T-helper 2 cell treated with Interferon-gamma antibody and Interleukin-4, amounts not matched to agents 5 μg/mL and 100 μg/mL, for 36 hours (primary cell): ENCODE measurements around the gene ATOH8.

Experiments used
- DNase-seq: peaks from one replicate; pipeline ENCODE4 v3.0.0; 2021; ENCODE audit warnings: low spot score
- H3K27ac Mint-ChIP-seq: one replicate; pipeline ENCODE4 v1.8.0; 2021; ENCODE audit warnings: mild to moderate bottlenecking, mixed read lengths
- H3K27me3 Mint-ChIP-seq: one replicate; pipeline ENCODE4 v1.8.0; 2021; ENCODE audit warnings: low read depth, mixed read lengths
- H3K36me3 Mint-ChIP-seq: one replicate; pipeline ENCODE4 v1.8.0; 2021; ENCODE audit warnings: low read depth, mixed read lengths
- H3K4me1 Mint-ChIP-seq: one replicate; pipeline ENCODE4 v1.8.0; 2021; ENCODE audit warnings: low read depth, mixed read lengths
- H3K4me3 Mint-ChIP-seq: one replicate; pipeline ENCODE4 v1.8.0; 2022; ENCODE audit warnings: mild to moderate bottlenecking, moderate library complexity, mixed read lengths
- H3K9me3 Mint-ChIP-seq: one replicate; pipeline ENCODE4 v1.8.0; 2021; ENCODE audit warnings: mixed read lengths

Gene ATOH8

GRCh38 chr2:85781013-85781332, 27.2 kb downstream of the ATOH8 start:
- Mint-ChIP-seq H3K27ac (no peak overlapping the region), H3K36me3 (no peaks in the 10 kb centered on the region), H3K9me3 (no peaks in the 10 kb centered on the region), H3K4me3 (no peak overlapping the region), H3K27me3 (peaks cover 5% of the 10 kb centered on the region), H3K4me1 (peaks cover 1% of the 10 kb centered on the region)
- no peak for DNase-seq

- Mint-ChIP-seq H3K4me3 (no peak overlapping the region), H3K9me3 (no peaks in the 10 kb centered on the region), H3K36me3 (no peaks in the 10 kb centered on the region), H3K27ac (no peak overlapping the region), H3K27me3 (peaks cover 5% of the 10 kb centered on the region), H3K4me1 (peaks cover 1% of the 10 kb centered on the region)
- no peak for DNase-seq
Measured at GRCh38 chr2:85783796-85784195, 30.0 kb downstream of the ATOH8 start.

GRCh38 chr2:85784474-85784986, 30.7 kb downstream of the ATOH8 start:
- Mint-ChIP-seq H3K27me3 (peaks cover 5% of the 10 kb centered on the region), H3K4me1 (peaks cover 1% of the 10 kb centered on the region), H3K36me3 (no peaks in the 10 kb centered on the region), H3K27ac (no peak overlapping the region), H3K4me3 (no peak overlapping the region), H3K9me3 (no peaks in the 10 kb centered on the region)
- DNase-seq = no peak

- Mint-ChIP-seq H3K4me1 (peaks cover 1% of the 10 kb centered on the region), H3K9me3 (no peaks in the 10 kb centered on the region), H3K27me3 (peaks cover 5% of the 10 kb centered on the region), H3K36me3 (no peaks in the 10 kb centered on the region), H3K4me3 (no peak overlapping the region), H3K27ac (no peak overlapping the region)
- DNase-seq = no peak
Measured at GRCh38 chr2:85785027-85785822, 31.4 kb downstream of the ATOH8 start.

GRCh38 chr2:85785871-85786270, 32.1 kb downstream of the ATOH8 start:
- H3K9me3 Mint-ChIP-seq = no peaks in the 10 kb centered on the region
- H3K4me1 Mint-ChIP-seq = peaks cover 1% of the 10 kb centered on the region
- no peak overlapping the region for H3K4me3 Mint-ChIP-seq
- H3K27ac Mint-ChIP-seq = no peak overlapping the region
- H3K36me3 Mint-ChIP-seq = no peaks in the 10 kb centered on the region
- peaks cover 6% of the 10 kb centered on the region for H3K27me3 Mint-ChIP-seq
- no peak for DNase-seq

- peaks cover 1% of the 10 kb centered on the region for H3K4me1 Mint-ChIP-seq
- no peak overlapping the region for H3K4me3 Mint-ChIP-seq
- DNase-seq = no peak
- H3K27me3 Mint-ChIP-seq = peaks cover 10% of the 10 kb centered on the region
- H3K27ac Mint-ChIP-seq = no peak overlapping the region
- no peaks in the 10 kb centered on the region for H3K36me3 Mint-ChIP-seq
- H3K9me3 Mint-ChIP-seq = no peaks in the 10 kb centered on the region
Measured at GRCh38 chr2:85786444-85786843, 32.7 kb downstream of the ATOH8 start.

GRCh38 chr2:85786865-85787264, 33.1 kb downstream of the ATOH8 start:
- no peak for DNase-seq
- H3K36me3 Mint-ChIP-seq = no peaks in the 10 kb centered on the region
- no peak overlapping the region for H3K4me3 Mint-ChIP-seq
- H3K27ac Mint-ChIP-seq = no peak overlapping the region
- no peaks in the 10 kb centered on the region for H3K9me3 Mint-ChIP-seq
- H3K27me3 Mint-ChIP-seq = peaks cover 10% of the 10 kb centered on the region
- peaks cover 1% of the 10 kb centered on the region for H3K4me1 Mint-ChIP-seq

- Mint-ChIP-seq H3K27me3 (peaks cover 10% of the 10 kb centered on the region), H3K4me1 (peaks cover 1% of the 10 kb centered on the region), H3K36me3 (no peaks in the 10 kb centered on the region), H3K9me3 (no peaks in the 10 kb centered on the region), H3K27ac (no peak overlapping the region), H3K4me3 (no peak overlapping the region)
- DNase-seq = no peak
Measured at GRCh38 chr2:85787282-85787980, 33.6 kb downstream of the ATOH8 start.

GRCh38 chr2:85787981-85788340, 34.2 kb downstream of the ATOH8 start:
- Mint-ChIP-seq H3K9me3 (no peaks in the 10 kb centered on the region), H3K4me3 (no peak overlapping the region), H3K4me1 (peaks cover 1% of the 10 kb centered on the region), H3K27me3 (peaks cover 14% of the 10 kb centered on the region), H3K36me3 (no peaks in the 10 kb centered on the region), H3K27ac (no peak overlapping the region)
- no peak for DNase-seq

GRCh38 chr2:85788603-85789002, 34.8 kb downstream of the ATOH8 start:
- no peaks in the 10 kb centered on the region for H3K9me3 Mint-ChIP-seq
- no peak overlapping the region for H3K4me3 Mint-ChIP-seq
- H3K27me3 Mint-ChIP-seq = peaks cover 14% of the 10 kb centered on the region
- H3K27ac Mint-ChIP-seq = no peak overlapping the region
- no peaks in the 10 kb centered on the region for H3K36me3 Mint-ChIP-seq
- peaks cover 1% of the 10 kb centered on the region for H3K4me1 Mint-ChIP-seq
- DNase-seq = no peak

GRCh38 chr2:85789271-85789670, 35.5 kb downstream of the ATOH8 start:
- no peak for DNase-seq

GRCh38 chr2:85790032-85790431, 36.2 kb downstream of the ATOH8 start:
- peaks cover 14% of the 10 kb centered on the region for H3K27me3 Mint-ChIP-seq

More at GRCh38 chr2:85789271-85789670, 35.5 kb downstream of the ATOH8 start:
- H3K27ac Mint-ChIP-seq = no peak overlapping the region
- H3K36me3 Mint-ChIP-seq = no peaks in the 10 kb centered on the region
- H3K9me3 Mint-ChIP-seq = no peaks in the 10 kb centered on the region
- H3K27me3 Mint-ChIP-seq = peaks cover 18% of the 10 kb centered on the region
- peaks cover 1% of the 10 kb centered on the region for H3K4me1 Mint-ChIP-seq
- no peak overlapping the region for H3K4me3 Mint-ChIP-seq

GRCh38 chr2:85790499-85791188, 36.9 kb downstream of the ATOH8 start:
- no peak for DNase-seq
- Mint-ChIP-seq H3K4me1 (no peaks in the 10 kb centered on the region), H3K9me3 (no peaks in the 10 kb centered on the region), H3K36me3 (no peaks in the 10 kb centered on the region), H3K27me3 (peaks cover 14% of the 10 kb centered on the region), H3K27ac (no peak overlapping the region), H3K4me3 (no peak overlapping the region)

More at GRCh38 chr2:85790032-85790431, 36.2 kb downstream of the ATOH8 start:
- no peak overlapping the region for H3K4me3 Mint-ChIP-seq
- no peak overlapping the region for H3K27ac Mint-ChIP-seq
- DNase-seq = no peak
- peaks cover 1% of the 10 kb centered on the region for H3K4me1 Mint-ChIP-seq
- H3K9me3 Mint-ChIP-seq = no peaks in the 10 kb centered on the region
- H3K36me3 Mint-ChIP-seq = no peaks in the 10 kb centered on the region
